GM23338 (cell line): Measurements from ENCODE around the gene AXIN1. TPM values are rescaled to one million over a fixed set of nuclear protein-coding genes. Genes with fewer than 3 reads are reported as not detected.

ENCODE experiments used
- EZH2 ChIP-seq: fragments of 200-600 bp; sonication (generic); IDR thresholded peaks from one replicate; pipeline ENCODE4 v1.8.0; 2017; ENCODE audit warnings: antibody characterized with exemption, mild to moderate bottlenecking, low read depth; ENCODE audit not compliant: unreplicated experiment
- EZH2phosphoT487 ChIP-seq: fragments of 200-600 bp; sonication (generic); IDR thresholded peaks from one replicate; pipeline ENCODE4 v1.8.1; 2018; ENCODE audit warnings: antibody characterized with exemption; ENCODE audit not compliant: unreplicated experiment
- NANOG ChIP-seq: IDR thresholded peaks from 2 replicates; pipeline ENCODE4 v1.6.1; 2016; ENCODE audit warnings: antibody characterized with exemption, borderline replicate concordance
- POLR2AphosphoS5 ChIP-seq: IDR thresholded peaks from 2 replicates; pipeline ENCODE4 v1.6.1; 2016; ENCODE audit warnings: antibody characterized with exemption, low read depth
- STAT1 ChIP-seq: IDR thresholded peaks from one replicate; pipeline ENCODE4 v1.6.1; 2016; ENCODE audit warnings: antibody characterized with exemption; ENCODE audit not compliant: unreplicated experiment
- ZNF114 ChIP-seq: fragments of 250-450 bp; sonication (Bioruptor Pico); IDR thresholded peaks from 2 replicates; pipeline ENCODE4 v1.5.0; 2020; ENCODE audit warnings: mild to moderate bottlenecking, moderate library complexity
- ZNF331 ChIP-seq: fragments of 250-450 bp; sonication (Bioruptor Pico); IDR thresholded peaks from 2 replicates; pipeline ENCODE4 v1.5.0; 2020; ENCODE audit warnings: low read depth, mild to moderate bottlenecking, moderate library complexity
- polyA plus RNA-seq: library from polyadenylated mRNA; unstranded; fragments of >200 nt; fragmentation: Nextera tagmentation; extraction: Ambion mirVana; gene quantifications from 2 replicates; pipeline ENCODE4 v1.2.1, GENCODE V29; 2016
- total RNA-seq: library from RNA; depleted of rRNA; stranded (reverse); fragments of >200 nt; shearing (Covaris generic); gene quantifications from 2 replicates; pipeline ENCODE4 v1.2.3, GENCODE V29; 2014
- TF ChIP-seq, protein P1 (sequence below): fragments of 250-450 bp; sonication (Bioruptor Pico); IDR thresholded peaks from 2 replicates; pipeline ENCODE4 v1.5.0; 2020; ENCODE audit warnings: mild to moderate bottlenecking, moderate library complexity
- TF ChIP-seq, protein P2 (sequence below): IDR thresholded peaks from 2 replicates; pipeline ENCODE4 v1.6.1; 2016; ENCODE audit warnings: antibody characterized with exemption

The AXIN1 gene
- total and polyA plus RNA-seq, 2 experiments from 2014 or later: 14.3 to 54.5 TPM

DNA sequence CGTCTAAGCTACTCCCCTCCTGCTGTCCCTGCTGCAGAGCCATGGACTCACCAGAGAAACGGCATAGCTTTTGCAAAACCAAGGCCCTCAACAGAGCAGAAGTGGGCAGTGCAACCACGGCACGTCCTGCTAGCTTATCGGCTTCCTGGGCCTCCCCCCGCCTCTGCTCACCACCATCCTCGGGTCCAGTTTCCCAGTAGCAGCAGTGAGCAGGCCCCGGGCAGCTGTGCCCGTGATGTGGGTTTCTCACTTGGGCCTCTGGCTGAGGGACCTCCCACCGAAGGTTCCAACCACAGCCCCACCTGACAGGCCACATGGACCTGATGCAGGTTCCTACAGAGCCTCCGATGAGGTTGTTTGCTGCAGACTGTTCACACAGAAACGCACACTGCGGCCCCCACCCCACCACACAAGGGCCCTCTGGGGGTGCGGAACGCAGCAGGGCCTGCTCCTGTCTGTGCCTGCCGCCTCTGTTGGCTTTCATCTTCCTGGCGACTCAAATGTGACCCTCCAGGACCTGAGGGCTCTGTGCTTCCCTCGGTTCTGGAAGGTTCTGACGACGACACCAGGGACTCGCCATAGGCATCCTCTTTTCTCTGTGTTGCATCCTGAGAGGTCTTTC, 44.7 kb downstream of the AXIN1 start (continued):
- TF ChIP-seq, protein P1, sequence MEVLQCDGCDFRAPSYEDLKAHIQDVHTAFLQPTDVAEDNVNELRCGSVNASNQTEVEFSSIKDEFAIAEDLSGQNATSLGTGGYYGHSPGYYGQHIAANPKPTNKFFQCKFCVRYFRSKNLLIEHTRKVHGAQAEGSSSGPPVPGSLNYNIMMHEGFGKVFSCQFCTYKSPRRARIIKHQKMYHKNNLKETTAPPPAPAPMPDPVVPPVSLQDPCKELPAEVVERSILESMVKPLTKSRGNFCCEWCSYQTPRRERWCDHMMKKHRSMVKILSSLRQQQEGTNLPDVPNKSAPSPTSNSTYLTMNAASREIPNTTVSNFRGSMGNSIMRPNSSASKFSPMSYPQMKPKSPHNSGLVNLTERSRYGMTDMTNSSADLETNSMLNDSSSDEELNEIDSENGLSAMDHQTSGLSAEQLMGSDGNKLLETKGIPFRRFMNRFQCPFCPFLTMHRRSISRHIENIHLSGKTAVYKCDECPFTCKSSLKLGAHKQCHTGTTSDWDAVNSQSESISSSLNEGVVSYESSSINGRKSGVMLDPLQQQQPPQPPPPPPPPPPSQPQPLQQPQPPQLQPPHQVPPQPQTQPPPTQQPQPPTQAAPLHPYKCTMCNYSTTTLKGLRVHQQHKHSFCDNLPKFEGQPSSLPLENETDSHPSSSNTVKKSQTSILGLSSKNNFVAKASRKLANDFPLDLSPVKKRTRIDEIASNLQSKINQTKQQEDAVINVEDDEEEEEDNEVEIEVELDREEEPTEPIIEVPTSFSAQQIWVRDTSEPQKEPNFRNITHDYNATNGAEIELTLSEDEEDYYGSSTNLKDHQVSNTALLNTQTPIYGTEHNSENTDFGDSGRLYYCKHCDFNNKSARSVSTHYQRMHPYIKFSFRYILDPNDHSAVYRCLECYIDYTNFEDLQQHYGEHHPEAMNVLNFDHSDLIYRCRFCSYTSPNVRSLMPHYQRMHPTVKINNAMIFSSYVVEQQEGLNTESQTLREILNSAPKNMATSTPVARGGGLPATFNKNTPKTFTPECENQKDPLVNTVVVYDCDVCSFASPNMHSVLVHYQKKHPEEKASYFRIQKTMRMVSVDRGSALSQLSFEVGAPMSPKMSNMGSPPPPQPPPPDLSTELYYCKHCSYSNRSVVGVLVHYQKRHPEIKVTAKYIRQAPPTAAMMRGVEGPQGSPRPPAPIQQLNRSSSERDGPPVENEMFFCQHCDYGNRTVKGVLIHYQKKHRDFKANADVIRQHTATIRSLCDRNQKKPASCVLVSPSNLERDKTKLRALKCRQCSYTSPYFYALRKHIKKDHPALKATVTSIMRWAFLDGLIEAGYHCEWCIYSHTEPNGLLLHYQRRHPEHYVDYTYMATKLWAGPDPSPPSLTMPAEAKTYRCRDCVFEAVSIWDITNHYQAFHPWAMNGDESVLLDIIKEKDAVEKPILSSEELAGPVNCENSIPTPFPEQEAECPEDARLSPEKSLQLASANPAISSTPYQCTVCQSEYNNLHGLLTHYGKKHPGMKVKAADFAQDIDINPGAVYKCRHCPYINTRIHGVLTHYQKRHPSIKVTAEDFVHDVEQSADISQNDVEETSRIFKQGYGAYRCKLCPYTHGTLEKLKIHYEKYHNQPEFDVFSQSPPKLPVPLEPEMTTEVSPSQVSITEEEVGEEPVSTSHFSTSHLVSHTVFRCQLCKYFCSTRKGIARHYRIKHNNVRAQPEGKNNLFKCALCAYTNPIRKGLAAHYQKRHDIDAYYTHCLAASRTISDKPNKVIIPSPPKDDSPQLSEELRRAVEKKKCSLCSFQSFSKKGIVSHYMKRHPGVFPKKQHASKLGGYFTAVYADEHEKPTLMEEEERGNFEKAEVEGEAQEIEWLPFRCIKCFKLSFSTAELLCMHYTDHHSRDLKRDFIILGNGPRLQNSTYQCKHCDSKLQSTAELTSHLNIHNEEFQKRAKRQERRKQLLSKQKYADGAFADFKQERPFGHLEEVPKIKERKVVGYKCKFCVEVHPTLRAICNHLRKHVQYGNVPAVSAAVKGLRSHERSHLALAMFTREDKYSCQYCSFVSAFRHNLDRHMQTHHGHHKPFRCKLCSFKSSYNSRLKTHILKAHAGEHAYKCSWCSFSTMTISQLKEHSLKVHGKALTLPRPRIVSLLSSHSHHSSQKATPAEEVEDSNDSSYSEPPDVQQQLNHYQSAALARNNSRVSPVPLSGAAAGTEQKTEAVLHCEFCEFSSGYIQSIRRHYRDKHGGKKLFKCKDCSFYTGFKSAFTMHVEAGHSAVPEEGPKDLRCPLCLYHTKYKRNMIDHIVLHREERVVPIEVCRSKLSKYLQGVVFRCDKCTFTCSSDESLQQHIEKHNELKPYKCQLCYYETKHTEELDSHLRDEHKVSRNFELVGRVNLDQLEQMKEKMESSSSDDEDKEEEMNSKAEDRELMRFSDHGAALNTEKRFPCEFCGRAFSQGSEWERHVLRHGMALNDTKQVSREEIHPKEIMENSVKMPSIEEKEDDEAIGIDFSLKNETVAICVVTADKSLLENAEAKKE: no peak
- TF ChIP-seq ZNF114 (CRISPR knock-in tag) (no peak), EZH2phosphoT487 (no peak), STAT1 (no peak), ZNF331 (CRISPR knock-in tag) (no peak), EZH2 (no peak), POLR2AphosphoS5 (no peak), NANOG (no peak)
- TF ChIP-seq, protein P2, sequence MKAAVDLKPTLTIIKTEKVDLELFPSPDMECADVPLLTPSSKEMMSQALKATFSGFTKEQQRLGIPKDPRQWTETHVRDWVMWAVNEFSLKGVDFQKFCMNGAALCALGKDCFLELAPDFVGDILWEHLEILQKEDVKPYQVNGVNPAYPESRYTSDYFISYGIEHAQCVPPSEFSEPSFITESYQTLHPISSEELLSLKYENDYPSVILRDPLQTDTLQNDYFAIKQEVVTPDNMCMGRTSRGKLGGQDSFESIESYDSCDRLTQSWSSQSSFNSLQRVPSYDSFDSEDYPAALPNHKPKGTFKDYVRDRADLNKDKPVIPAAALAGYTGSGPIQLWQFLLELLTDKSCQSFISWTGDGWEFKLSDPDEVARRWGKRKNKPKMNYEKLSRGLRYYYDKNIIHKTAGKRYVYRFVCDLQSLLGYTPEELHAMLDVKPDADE: no peak
